Astrocyte (in vitro differentiated cells and primary cell): Measurements from ENCODE around the gene INPP5A. TPM values are rescaled to one million over a fixed set of nuclear protein-coding genes. Genes with fewer than 3 reads are reported as not detected.
A peak's percentile ranks its signal among the peaks of the same experiment; 100 is the strongest.

Source experiments
- DNase-seq: peaks from one replicate; pipeline ENCODE4 v3.0.0-alpha.2; 2010; ENCODE audit warnings: low read depth
- FAIRE-seq: peaks from 2 replicates; lab custom pipeline; 2011; peaks lifted over from hg19 to GRCh38; lab: Jason Lieb, UNC
- H2AFZ ChIP-seq: 2 replicates; pipeline ENCODE4 v1.6.0; 2012; ENCODE audit warnings: low read depth, low read length, inconsistent platforms
- H3K27ac ChIP-seq: 2 replicates; pipeline ENCODE4 v1.5.1; 2011; ENCODE audit warnings: low read depth, low read length, inconsistent platforms
- H3K27me3 ChIP-seq: 2 replicates; pipeline ENCODE4 v1.6.0; 2011; ENCODE audit warnings: low read length, inconsistent platforms; ENCODE audit not compliant: insufficient read depth
- H3K36me3 ChIP-seq: 2 replicates; pipeline ENCODE4 v1.5.1; 2011; ENCODE audit warnings: low read length, inconsistent platforms; ENCODE audit not compliant: insufficient read depth
- H3K4me1 ChIP-seq: 2 replicates; pipeline ENCODE4 v1.5.1; 2011; ENCODE audit warnings: low read length, inconsistent platforms; ENCODE audit not compliant: insufficient read depth
- H3K4me2 ChIP-seq: 2 replicates; pipeline ENCODE4 v1.6.0; 2012; ENCODE audit warnings: low read length, inconsistent platforms
- H3K4me3 ChIP-seq: 2 replicates; pipeline ENCODE4 v1.5.1; 2011; ENCODE audit warnings: low read depth, mild to moderate bottlenecking, low read length, inconsistent platforms; ENCODE audit not compliant: insufficient read depth
- H3K79me2 ChIP-seq: 2 replicates; pipeline ENCODE4 v1.6.0; 2012; ENCODE audit warnings: mild to moderate bottlenecking, low read length, inconsistent platforms; ENCODE audit not compliant: insufficient read depth
- H3K9ac ChIP-seq: 2 replicates; pipeline ENCODE4 v1.6.0; 2012; ENCODE audit warnings: mild to moderate bottlenecking, low read length, inconsistent platforms
- H3K9me3 ChIP-seq: 2 replicates; pipeline ENCODE4 v1.5.1; 2012; ENCODE audit warnings: low read depth, mild to moderate bottlenecking, low read length, inconsistent platforms; ENCODE audit not compliant: insufficient read depth
- H4K20me1 ChIP-seq: 2 replicates; pipeline ENCODE4 v1.6.0; 2012; ENCODE audit warnings: low read length, inconsistent platforms; ENCODE audit not compliant: insufficient read depth
- H3K27ac Mint-ChIP-seq: one replicate; pipeline ENCODE4 v1.8.0; 2021; ENCODE audit warnings: mild to moderate bottlenecking, mixed read lengths; ENCODE audit not compliant: unreplicated experiment
- H3K27me3 Mint-ChIP-seq: one replicate; pipeline ENCODE4 v1.8.0; 2021; ENCODE audit warnings: low read depth, mixed read lengths; ENCODE audit not compliant: unreplicated experiment
- H3K36me3 Mint-ChIP-seq: one replicate; pipeline ENCODE4 v1.8.0; 2021; ENCODE audit warnings: low read depth, mixed read lengths; ENCODE audit not compliant: unreplicated experiment
- H3K4me1 Mint-ChIP-seq: one replicate; pipeline ENCODE4 v1.8.0; 2021; ENCODE audit warnings: low read depth, mixed read lengths; ENCODE audit not compliant: unreplicated experiment
- H3K4me3 Mint-ChIP-seq: one replicate; pipeline ENCODE4 v1.8.0; 2021; ENCODE audit warnings: mild to moderate bottlenecking, moderate library complexity, mixed read lengths; ENCODE audit not compliant: unreplicated experiment
- H3K9me3 Mint-ChIP-seq: one replicate; pipeline ENCODE4 v1.8.0; 2021; ENCODE audit warnings: mild to moderate bottlenecking, mixed read lengths; ENCODE audit not compliant: unreplicated experiment
- EZH2 ChIP-seq: IDR thresholded peaks from 2 replicates; pipeline ENCODE4 v1.6.1; 2012; ENCODE audit warnings: mild to moderate bottlenecking, low read length, inconsistent platforms; ENCODE audit not compliant: insufficient read depth
- total RNA-seq: library from RNA; stranded (reverse); gene quantifications from 2 replicates; pipeline ENCODE4 v1.2.1, GENCODE V29; 2021
- TF ChIP-seq, protein P1 (sequence below): IDR thresholded peaks from 2 replicates; pipeline ENCODE4 v1.5.1; 2011; ENCODE audit warnings: low read depth, mild to moderate bottlenecking, inconsistent platforms, low read length, moderate library complexity; ENCODE audit not compliant: insufficient read depth

INPP5A gene
- total RNA-seq, 1 donor from 2014 or later: 39.1 TPM

- H3K9me3 ChIP-seq: no peaks in the 10 kb centered on the region
- no peak overlapping the region for H2AFZ ChIP-seq
- H3K27me3 ChIP-seq: no peaks in the 10 kb centered on the region
- no peak for FAIRE-seq
- Mint-ChIP-seq H3K27ac (peak overlapping the region; percentile 77), H3K4me3 (peak overlapping the region; percentile 94), H3K9me3 (no peaks in the 10 kb centered on the region), H3K36me3 (peaks cover 2% of the 10 kb centered on the region), H3K27me3 (peaks cover 4% of the 10 kb centered on the region), H3K4me1 (peaks cover 56% of the 10 kb centered on the region)
- no peak for TF ChIP-seq EZH2
- TF ChIP-seq, protein P1, sequence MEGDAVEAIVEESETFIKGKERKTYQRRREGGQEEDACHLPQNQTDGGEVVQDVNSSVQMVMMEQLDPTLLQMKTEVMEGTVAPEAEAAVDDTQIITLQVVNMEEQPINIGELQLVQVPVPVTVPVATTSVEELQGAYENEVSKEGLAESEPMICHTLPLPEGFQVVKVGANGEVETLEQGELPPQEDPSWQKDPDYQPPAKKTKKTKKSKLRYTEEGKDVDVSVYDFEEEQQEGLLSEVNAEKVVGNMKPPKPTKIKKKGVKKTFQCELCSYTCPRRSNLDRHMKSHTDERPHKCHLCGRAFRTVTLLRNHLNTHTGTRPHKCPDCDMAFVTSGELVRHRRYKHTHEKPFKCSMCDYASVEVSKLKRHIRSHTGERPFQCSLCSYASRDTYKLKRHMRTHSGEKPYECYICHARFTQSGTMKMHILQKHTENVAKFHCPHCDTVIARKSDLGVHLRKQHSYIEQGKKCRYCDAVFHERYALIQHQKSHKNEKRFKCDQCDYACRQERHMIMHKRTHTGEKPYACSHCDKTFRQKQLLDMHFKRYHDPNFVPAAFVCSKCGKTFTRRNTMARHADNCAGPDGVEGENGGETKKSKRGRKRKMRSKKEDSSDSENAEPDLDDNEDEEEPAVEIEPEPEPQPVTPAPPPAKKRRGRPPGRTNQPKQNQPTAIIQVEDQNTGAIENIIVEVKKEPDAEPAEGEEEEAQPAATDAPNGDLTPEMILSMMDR: no peak
- peak overlapping the region; percentile 92 for H3K4me2 ChIP-seq
- H3K4me1 ChIP-seq: peaks cover 73% of the 10 kb centered on the region
- peaks cover 50% of the 10 kb centered on the region for H4K20me1 ChIP-seq
- no peak for DNase-seq
- peak overlapping the region; percentile 52 for H3K27ac ChIP-seq
- peaks cover 72% of the 10 kb centered on the region for H3K79me2 ChIP-seq
- H3K9ac ChIP-seq: peak overlapping the region; percentile 83
- H3K4me3 ChIP-seq: peak overlapping the region; percentile 75
- H3K36me3 ChIP-seq: no peaks in the 10 kb centered on the region
Observed at GRCh38 chr10:132538031-132538789, 623 bp downstream of the INPP5A start.

GRCh38 chr10:132538790-132539421 is 1.3 kb downstream of the INPP5A start:
- Histone ChIP-seq H3K9me3 (no peaks in the 10 kb centered on the region), H4K20me1 (peaks cover 57% of the 10 kb centered on the region), H3K79me2 (peaks cover 79% of the 10 kb centered on the region), H3K4me3 (peak overlapping the region; percentile 75), H3K4me1 (peaks cover 66% of the 10 kb centered on the region), H2AFZ (no peak overlapping the region), H3K27ac (peak overlapping the region; percentile 8), H3K27me3 (no peaks in the 10 kb centered on the region), H3K4me2 (peak overlapping the region; percentile 92), H3K36me3 (no peaks in the 10 kb centered on the region), H3K9ac (peak overlapping the region; percentile 83)
- DNase-seq: no peak
- FAIRE-seq: no peak
- H3K27me3 Mint-ChIP-seq: peaks cover 2% of the 10 kb centered on the region
- no peak for TF ChIP-seq EZH2
- TF ChIP-seq, protein P1: no peak
- H3K27ac Mint-ChIP-seq: no peak overlapping the region
- peaks cover 3% of the 10 kb centered on the region for H3K36me3 Mint-ChIP-seq
- H3K4me1 Mint-ChIP-seq: peaks cover 49% of the 10 kb centered on the region
- H3K9me3 Mint-ChIP-seq: no peaks in the 10 kb centered on the region
- peak overlapping the region; percentile 94 for H3K4me3 Mint-ChIP-seq
